WTC11 (cell line): ENCODE results near the gene UCP3.

Source experiments
- ZNF121 ChIP-seq: sonication (generic); formaldehyde crosslinking; IDR thresholded peaks from 2 replicates; pipeline ENCODE4 v1.8.0; 2023; ENCODE audit warnings: missing genetic modification reagents
- ZNF232 ChIP-seq: sonication (generic); formaldehyde crosslinking; IDR thresholded peaks from 2 replicates; pipeline ENCODE4 v1.8.0; 2022; ENCODE audit warnings: mild to moderate bottlenecking, missing genetic modification reagents
- TF ChIP-seq, protein P1 (sequence below): fragments of 200-600 bp; IDR thresholded peaks from 2 replicates; pipeline ENCODE4 v1.8.0; 2022; ENCODE audit warnings: antibody characterized with exemption
- TF ChIP-seq, protein P2 (sequence below): sonication (generic); formaldehyde crosslinking; IDR thresholded peaks from 2 replicates; pipeline ENCODE4 v1.8.1; 2023; ENCODE audit warnings: mild to moderate bottlenecking, missing genetic modification reagents

DNA sequence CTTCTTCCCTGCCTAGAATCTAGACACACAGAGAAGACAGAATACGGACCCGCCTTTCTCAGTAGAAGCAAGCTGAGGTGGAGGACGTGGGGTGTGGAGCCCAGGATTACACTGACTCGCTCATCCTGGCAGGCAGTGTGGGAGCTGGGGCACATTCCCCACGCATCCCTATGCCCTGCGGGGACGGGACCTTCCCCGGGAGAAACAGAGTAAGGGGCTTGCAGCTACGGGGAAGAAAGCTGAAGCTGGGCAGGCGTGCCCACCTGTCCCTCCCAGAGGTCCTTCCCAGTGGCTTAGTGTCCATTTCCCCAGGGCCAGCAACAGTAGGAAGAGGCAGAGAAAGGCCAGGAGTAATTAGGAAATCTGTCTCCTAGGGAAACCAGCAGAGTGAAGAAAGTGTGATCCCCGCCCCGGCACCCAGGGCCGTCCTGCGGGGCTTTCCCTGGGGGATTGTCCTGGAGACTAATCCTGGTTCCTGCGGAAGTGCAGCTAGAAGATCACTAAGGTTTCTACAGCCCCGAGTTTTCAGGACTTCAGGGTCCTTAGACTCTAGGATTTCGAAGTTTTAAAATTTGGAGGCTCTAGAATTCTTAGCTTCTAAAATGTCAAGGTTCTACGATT, 50.3 kb downstream of the UCP3 start:
- TF ChIP-seq ZNF232 (CRISPR knock-in tag) (no peak), ZNF121 (no peak)
- TF ChIP-seq, protein P1, sequence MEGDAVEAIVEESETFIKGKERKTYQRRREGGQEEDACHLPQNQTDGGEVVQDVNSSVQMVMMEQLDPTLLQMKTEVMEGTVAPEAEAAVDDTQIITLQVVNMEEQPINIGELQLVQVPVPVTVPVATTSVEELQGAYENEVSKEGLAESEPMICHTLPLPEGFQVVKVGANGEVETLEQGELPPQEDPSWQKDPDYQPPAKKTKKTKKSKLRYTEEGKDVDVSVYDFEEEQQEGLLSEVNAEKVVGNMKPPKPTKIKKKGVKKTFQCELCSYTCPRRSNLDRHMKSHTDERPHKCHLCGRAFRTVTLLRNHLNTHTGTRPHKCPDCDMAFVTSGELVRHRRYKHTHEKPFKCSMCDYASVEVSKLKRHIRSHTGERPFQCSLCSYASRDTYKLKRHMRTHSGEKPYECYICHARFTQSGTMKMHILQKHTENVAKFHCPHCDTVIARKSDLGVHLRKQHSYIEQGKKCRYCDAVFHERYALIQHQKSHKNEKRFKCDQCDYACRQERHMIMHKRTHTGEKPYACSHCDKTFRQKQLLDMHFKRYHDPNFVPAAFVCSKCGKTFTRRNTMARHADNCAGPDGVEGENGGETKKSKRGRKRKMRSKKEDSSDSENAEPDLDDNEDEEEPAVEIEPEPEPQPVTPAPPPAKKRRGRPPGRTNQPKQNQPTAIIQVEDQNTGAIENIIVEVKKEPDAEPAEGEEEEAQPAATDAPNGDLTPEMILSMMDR = no peak
- TF ChIP-seq, protein P2, sequence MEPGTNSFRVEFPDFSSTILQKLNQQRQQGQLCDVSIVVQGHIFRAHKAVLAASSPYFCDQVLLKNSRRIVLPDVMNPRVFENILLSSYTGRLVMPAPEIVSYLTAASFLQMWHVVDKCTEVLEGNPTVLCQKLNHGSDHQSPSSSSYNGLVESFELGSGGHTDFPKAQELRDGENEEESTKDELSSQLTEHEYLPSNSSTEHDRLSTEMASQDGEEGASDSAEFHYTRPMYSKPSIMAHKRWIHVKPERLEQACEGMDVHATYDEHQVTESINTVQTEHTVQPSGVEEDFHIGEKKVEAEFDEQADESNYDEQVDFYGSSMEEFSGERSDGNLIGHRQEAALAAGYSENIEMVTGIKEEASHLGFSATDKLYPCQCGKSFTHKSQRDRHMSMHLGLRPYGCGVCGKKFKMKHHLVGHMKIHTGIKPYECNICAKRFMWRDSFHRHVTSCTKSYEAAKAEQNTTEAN (CRISPR knock-in tag) = no peak
